Neural cell (in vitro differentiated cells): ENCODE results near the gene KRT32. TPM values are rescaled to one million over a fixed set of nuclear protein-coding genes. Genes with fewer than 3 reads are reported as not detected.

Experiments used
- H2AFZ ChIP-seq: fragments of 200-600, 300-800 bp; sonication (generic), shearing (Covaris generic); 2 replicates; pipeline ENCODE4 v1.6.0; 2014; ENCODE audit warnings: low read depth, mild to moderate bottlenecking, antibody characterized with exemption, low read length, moderate library complexity
- H3F3A ChIP-seq: fragments of 200-600 bp; shearing (Covaris generic); 2 replicates; pipeline ENCODE4 v1.6.1; 2016; ENCODE audit warnings: mild to moderate bottlenecking, moderate library complexity, mixed read lengths, antibody characterized with exemption, low read length; ENCODE audit not compliant: insufficient read depth, poor library complexity, severe bottlenecking
- H3K27ac ChIP-seq: fragments of 200-600, 300-800 bp; sonication (generic), shearing (Covaris generic); 2 replicates; pipeline ENCODE4 v1.5.1; 2014; ENCODE audit warnings: mild to moderate bottlenecking, low read length, moderate library complexity
- H3K27me3 ChIP-seq: fragments of 300-800, 200-600 bp; sonication (generic), shearing (Covaris generic); 2 replicates; pipeline ENCODE4 v1.6.0; 2014; ENCODE audit warnings: mild to moderate bottlenecking, low read depth, low read length, moderate library complexity; ENCODE audit not compliant: insufficient read depth
- H3K36me3 ChIP-seq: fragments of 300-800, 200-600 bp; sonication (generic), shearing (Covaris generic); 2 replicates; pipeline ENCODE4 v1.5.1; 2014; ENCODE audit warnings: mild to moderate bottlenecking, antibody characterized with exemption, low read length, moderate library complexity; ENCODE audit not compliant: insufficient read depth
- H3K4me2 ChIP-seq: fragments of 300-800, 200-600 bp; sonication (generic), shearing (Covaris generic); 2 replicates; pipeline ENCODE4 v1.6.0; 2014; ENCODE audit warnings: mild to moderate bottlenecking, low read length
- H3K4me3 ChIP-seq: fragments of 300-800, 200-600 bp; sonication (generic), shearing (Covaris generic); 2 replicates; pipeline ENCODE4 v1.5.1; 2014; ENCODE audit warnings: mild to moderate bottlenecking, low read length, moderate library complexity
- H3K79me2 ChIP-seq: fragments of 200-600 bp; shearing (Covaris generic); replicated peaks from 2 replicates; pipeline ENCODE4 v1.6.0; 2014; ENCODE audit warnings: mild to moderate bottlenecking, low read length, moderate library complexity; ENCODE audit not compliant: insufficient read depth
- H3K9ac ChIP-seq: fragments of 300-800, 200-600 bp; sonication (generic), shearing (Covaris generic); 2 replicates; pipeline ENCODE4 v1.6.1; 2016; ENCODE audit warnings: mild to moderate bottlenecking, low read length, mixed read lengths
- H3K9me2 ChIP-seq: fragments of 200-600 bp; shearing (Covaris generic); 2 replicates; pipeline ENCODE4 v1.6.1; 2016; ENCODE audit warnings: mild to moderate bottlenecking, low read length, mixed read lengths; ENCODE audit not compliant: insufficient read depth
- H3K9me3 ChIP-seq: fragments of 200-600, 300-800 bp; sonication (generic), shearing (Covaris generic); 2 replicates; pipeline ENCODE4 v1.6.1; 2016; ENCODE audit warnings: mild to moderate bottlenecking, mixed run types, low read length, moderate library complexity, mixed read lengths
- H4K20me1 ChIP-seq: fragments of 200-600 bp; shearing (Covaris generic); 2 replicates; pipeline ENCODE4 v1.6.1; 2016; ENCODE audit warnings: mild to moderate bottlenecking, mixed run types; ENCODE audit not compliant: insufficient read depth
- CTCF ChIP-seq: fragments of 450-650 bp; IDR thresholded peaks from 2 replicates; pipeline ENCODE4 v1.5.1; 2014; ENCODE audit warnings: antibody characterized with exemption, mild to moderate bottlenecking, moderate library complexity; ENCODE audit not compliant: poor library complexity, severe bottlenecking
- EP300 ChIP-seq: fragments of 450-650 bp; conservative IDR thresholded peaks from 2 replicates; pipeline ENCODE4 v1.6.1; 2014; ENCODE audit warnings: antibody characterized with exemption, mild to moderate bottlenecking, moderate library complexity; ENCODE audit not compliant: poor library complexity, severe bottlenecking
- EZH2 ChIP-seq: fragments of 200-600, 300-800 bp; shearing (Covaris generic), sonication (generic); IDR thresholded peaks from 2 replicates; pipeline ENCODE4 v1.6.1; 2014; ENCODE audit warnings: antibody characterized with exemption, low read length, borderline replicate concordance, mild to moderate bottlenecking; ENCODE audit not compliant: insufficient read depth, poor library complexity, severe bottlenecking
- MXI1 ChIP-seq: fragments of 450-650 bp; conservative IDR thresholded peaks from 2 replicates; pipeline ENCODE4 v1.6.1; 2014; ENCODE audit warnings: antibody characterized with exemption, mild to moderate bottlenecking; ENCODE audit not compliant: poor library complexity, severe bottlenecking
- POLR2AphosphoS5 ChIP-seq: IDR thresholded peaks from 2 replicates; pipeline ENCODE4 v1.6.1; 2012
- RAD21 ChIP-seq: fragments of 450-650 bp; conservative IDR thresholded peaks from 2 replicates; pipeline ENCODE4 v1.6.1; 2014; ENCODE audit warnings: antibody characterized with exemption, mild to moderate bottlenecking, moderate library complexity
- SMC3 ChIP-seq: fragments of 450-650 bp; conservative IDR thresholded peaks from 2 replicates; pipeline ENCODE4 v1.6.1; 2014; ENCODE audit warnings: antibody characterized with exemption, mild to moderate bottlenecking, moderate library complexity; ENCODE audit not compliant: poor library complexity
- TAF1 ChIP-seq: IDR thresholded peaks from 2 replicates; pipeline ENCODE4 v1.6.1; 2012; ENCODE audit warnings: low read depth
- polyA plus RNA-seq: library from polyadenylated mRNA; depleted of rRNA; stranded (reverse); fragments of >200 nt; gene quantifications from 2 replicates; pipeline ENCODE4 v1.2.3, GENCODE V29; 2014
- TF ChIP-seq, protein P1 (sequence below): IDR thresholded peaks from 2 replicates; pipeline ENCODE4 v1.6.1; 2012; ENCODE audit warnings: borderline replicate concordance

KRT32 gene
- polyA plus RNA-seq, 1 donor from 2014 or later: not detected

- Histone ChIP-seq H4K20me1 (no peaks in the 10 kb centered on the region), H3K9ac (no peak overlapping the region), H2AFZ (no peak overlapping the region), H3K4me3 (no peak overlapping the region), H3K9me3 (no peaks in the 10 kb centered on the region), H3K79me2 (no peaks in the 10 kb centered on the region), H3K9me2 (no peaks in the 10 kb centered on the region), H3K36me3 (no peaks in the 10 kb centered on the region), H3K27me3 (no peaks in the 10 kb centered on the region), H3K4me2 (no peak overlapping the region), H3F3A (no peaks in the 10 kb centered on the region), H3K27ac (no peak overlapping the region)
- no peak for TF ChIP-seq TAF1
- no peak for TF ChIP-seq EP300
Measured at GRCh38 chr17:41453066-41453465, 14.1 kb downstream of the KRT32 start.

DNA sequence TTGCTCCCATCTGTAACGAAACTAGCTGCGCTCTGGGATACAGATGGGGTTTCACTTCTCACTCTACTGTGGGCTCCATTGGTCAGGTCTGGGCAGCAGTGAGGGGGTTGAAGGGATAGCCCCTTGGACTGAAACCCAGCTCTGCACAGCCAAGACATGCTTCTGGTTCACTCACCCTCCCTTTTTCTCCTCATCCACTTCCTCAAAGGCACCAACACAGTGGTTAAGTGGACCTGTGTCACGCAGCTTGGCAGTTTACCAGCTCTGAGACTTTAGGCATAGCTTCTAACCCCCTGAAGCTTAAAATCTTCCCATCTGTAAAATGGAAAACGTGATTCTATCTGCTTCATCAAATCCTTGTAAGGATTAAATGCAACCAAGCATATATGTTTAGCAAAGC is 14.9 kb downstream of the KRT32 start:
- no peaks in the 10 kb centered on the region for H3K36me3 ChIP-seq
- no peak overlapping the region for H2AFZ ChIP-seq
- H3K79me2 ChIP-seq: no peaks in the 10 kb centered on the region
- H3K9me3 ChIP-seq: no peaks in the 10 kb centered on the region
- TF ChIP-seq POLR2AphosphoS5: no peak
- TF ChIP-seq MXI1: no peak
- no peak for TF ChIP-seq CTCF
- no peak for TF ChIP-seq RAD21
- no peaks in the 10 kb centered on the region for H3K27me3 ChIP-seq
- H3K9ac ChIP-seq: no peak overlapping the region
- no peaks in the 10 kb centered on the region for H3F3A ChIP-seq
- no peak overlapping the region for H3K4me3 ChIP-seq
- no peaks in the 10 kb centered on the region for H3K9me2 ChIP-seq
- no peaks in the 10 kb centered on the region for H4K20me1 ChIP-seq
- no peak overlapping the region for H3K27ac ChIP-seq
- no peak overlapping the region for H3K4me2 ChIP-seq

GRCh38 chr17:41451154-41451728 is 15.9 kb downstream of the KRT32 start:
- Histone ChIP-seq H3K9me2 (no peaks in the 10 kb centered on the region), H3F3A (no peaks in the 10 kb centered on the region), H3K27me3 (no peaks in the 10 kb centered on the region), H3K36me3 (no peaks in the 10 kb centered on the region), H4K20me1 (no peaks in the 10 kb centered on the region), H3K9ac (no peak overlapping the region), H3K4me2 (no peak overlapping the region), H3K9me3 (no peaks in the 10 kb centered on the region), H3K4me3 (no peak overlapping the region), H3K27ac (no peak overlapping the region), H3K79me2 (no peaks in the 10 kb centered on the region), H2AFZ (no peak overlapping the region)
- TF ChIP-seq TAF1 (no peak), RAD21 (no peak), MXI1 (no peak), SMC3 (no peak), EZH2 (no peak), CTCF (no peak), EP300 (no peak), POLR2AphosphoS5 (no peak)
- TF ChIP-seq, protein P1, sequence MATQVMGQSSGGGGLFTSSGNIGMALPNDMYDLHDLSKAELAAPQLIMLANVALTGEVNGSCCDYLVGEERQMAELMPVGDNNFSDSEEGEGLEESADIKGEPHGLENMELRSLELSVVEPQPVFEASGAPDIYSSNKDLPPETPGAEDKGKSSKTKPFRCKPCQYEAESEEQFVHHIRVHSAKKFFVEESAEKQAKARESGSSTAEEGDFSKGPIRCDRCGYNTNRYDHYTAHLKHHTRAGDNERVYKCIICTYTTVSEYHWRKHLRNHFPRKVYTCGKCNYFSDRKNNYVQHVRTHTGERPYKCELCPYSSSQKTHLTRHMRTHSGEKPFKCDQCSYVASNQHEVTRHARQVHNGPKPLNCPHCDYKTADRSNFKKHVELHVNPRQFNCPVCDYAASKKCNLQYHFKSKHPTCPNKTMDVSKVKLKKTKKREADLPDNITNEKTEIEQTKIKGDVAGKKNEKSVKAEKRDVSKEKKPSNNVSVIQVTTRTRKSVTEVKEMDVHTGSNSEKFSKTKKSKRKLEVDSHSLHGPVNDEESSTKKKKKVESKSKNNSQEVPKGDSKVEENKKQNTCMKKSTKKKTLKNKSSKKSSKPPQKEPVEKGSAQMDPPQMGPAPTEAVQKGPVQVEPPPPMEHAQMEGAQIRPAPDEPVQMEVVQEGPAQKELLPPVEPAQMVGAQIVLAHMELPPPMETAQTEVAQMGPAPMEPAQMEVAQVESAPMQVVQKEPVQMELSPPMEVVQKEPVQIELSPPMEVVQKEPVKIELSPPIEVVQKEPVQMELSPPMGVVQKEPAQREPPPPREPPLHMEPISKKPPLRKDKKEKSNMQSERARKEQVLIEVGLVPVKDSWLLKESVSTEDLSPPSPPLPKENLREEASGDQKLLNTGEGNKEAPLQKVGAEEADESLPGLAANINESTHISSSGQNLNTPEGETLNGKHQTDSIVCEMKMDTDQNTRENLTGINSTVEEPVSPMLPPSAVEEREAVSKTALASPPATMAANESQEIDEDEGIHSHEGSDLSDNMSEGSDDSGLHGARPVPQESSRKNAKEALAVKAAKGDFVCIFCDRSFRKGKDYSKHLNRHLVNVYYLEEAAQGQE: no peak
